GM21423 (cell line): ENCODE data around the gene MCMBP.
"Not testable (repeated sequence)": the region's sequence is repeated elsewhere in the genome, so short reads cannot be mapped to it uniquely, and the experiment has no call there.

Source experiments
- ATAC-seq: cut with Tn5 transposase; IDR thresholded peaks from one replicate; pipeline ENCODE4 v1.9.1; 2021; ENCODE audit warnings: mild to moderate bottlenecking, moderate library complexity; ENCODE audit not compliant: unreplicated experiment

The MCMBP gene, protein sequence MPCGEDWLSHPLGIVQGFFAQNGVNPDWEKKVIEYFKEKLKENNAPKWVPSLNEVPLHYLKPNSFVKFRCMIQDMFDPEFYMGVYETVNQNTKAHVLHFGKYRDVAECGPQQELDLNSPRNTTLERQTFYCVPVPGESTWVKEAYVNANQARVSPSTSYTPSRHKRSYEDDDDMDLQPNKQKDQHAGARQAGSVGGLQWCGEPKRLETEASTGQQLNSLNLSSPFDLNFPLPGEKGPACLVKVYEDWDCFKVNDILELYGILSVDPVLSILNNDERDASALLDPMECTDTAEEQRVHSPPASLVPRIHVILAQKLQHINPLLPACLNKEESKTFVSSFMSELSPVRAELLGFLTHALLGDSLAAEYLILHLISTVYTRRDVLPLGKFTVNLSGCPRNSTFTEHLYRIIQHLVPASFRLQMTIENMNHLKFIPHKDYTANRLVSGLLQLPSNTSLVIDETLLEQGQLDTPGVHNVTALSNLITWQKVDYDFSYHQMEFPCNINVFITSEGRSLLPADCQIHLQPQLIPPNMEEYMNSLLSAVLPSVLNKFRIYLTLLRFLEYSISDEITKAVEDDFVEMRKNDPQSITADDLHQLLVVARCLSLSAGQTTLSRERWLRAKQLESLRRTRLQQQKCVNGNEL

DNA sequence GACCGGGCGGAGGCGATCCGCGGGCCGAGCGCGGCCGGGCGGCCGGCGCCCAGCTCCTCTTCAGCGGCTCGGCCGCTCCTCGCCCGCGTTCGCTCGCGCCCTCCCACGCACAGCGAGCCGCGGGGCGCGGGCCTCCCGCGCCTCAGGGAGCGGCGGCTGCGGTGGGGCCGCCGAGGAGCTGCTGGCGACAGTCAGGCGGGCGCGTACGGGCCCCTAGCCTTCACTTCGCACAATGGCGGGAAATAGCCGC, at the start of gene MCMBP:
TSS of gene MCMBP (minus strand) at position 234 of the 250 bp plus-strand sequence. CDS start 259 bp downstream, outside the sequence.
- ATAC-seq = peak; percentile 25

DNA sequence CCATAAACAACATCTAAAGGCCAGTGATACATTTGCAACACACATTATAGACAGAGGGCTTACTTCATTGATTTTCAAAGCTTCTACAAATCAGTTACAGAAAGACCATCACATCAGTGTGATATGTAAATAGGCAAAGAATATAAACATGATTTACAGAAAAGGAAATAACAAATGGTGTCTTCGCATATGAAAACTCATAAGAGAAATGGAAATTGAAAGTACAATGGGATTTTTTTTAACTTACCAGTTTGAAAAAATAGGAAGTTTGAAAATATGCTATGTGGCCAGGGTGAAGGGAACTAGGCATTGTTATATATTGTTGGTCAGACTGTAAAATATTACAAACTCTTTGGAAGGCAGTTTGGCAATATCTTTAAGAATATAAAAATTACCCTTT, 47.2 kb upstream of the MCMBP start:
- peak; percentile 70 for ATAC-seq

DNA sequence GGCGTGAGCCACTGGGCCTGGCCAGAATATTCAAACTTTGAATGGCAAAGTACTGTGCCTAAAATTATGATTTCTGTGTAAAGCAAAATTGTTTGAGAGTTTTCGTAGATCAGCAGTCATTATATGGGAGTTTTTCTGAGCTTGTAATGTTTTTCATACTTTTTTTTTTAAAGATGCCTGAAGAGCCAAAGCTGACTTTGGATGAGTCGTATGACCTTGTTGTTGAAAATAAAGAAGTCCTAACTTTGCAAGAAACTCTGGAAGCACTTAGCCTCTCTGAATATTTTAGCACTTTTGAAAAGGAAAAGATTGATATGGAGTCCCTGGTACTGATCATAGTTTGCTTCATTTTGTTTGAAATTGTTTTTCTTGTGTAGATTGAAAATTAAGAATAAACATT, 46.6 kb upstream of the MCMBP start:
- ATAC-seq = no peak

DNA sequence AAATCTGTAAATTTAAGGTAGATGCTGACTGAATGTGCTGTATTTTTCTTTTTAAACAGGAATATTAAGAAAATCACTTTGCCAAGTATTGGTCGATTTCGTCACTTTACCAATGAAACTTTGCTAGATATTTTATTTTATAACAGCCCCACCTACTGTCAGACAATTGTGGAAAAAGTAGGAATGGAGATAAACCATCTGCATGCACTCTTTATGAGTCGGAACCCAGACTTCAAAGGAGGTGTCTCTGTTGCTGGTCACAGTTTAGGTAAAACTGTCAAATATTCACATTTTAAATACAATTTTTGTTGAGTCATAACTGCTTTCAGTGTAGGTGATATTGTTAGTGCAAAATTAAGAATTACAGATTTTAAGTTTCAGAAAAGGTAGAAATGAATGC, 45.1 kb upstream of the MCMBP start:
- ATAC-seq = no peak

DNA sequence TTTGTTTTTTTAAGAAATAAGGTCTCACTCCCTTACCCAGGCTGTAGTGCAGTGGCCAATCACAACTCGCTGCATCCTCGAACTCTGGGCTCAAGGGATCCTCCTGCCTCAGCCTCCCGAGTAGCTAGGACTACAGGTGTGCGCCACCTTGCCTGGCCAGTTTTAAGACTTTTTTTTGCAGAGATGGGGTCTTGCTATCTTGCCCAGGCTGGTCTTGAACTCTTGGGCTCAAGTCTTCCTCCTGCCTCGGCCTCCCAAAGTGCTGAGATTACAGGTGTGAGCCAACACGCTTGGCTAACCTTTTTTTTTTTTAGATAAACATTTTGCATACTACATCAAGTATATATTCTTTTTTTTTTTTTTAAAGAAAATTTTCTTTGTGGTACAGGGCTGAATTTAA, 38.0 kb upstream of the MCMBP start:
- no peak for ATAC-seq

DNA sequence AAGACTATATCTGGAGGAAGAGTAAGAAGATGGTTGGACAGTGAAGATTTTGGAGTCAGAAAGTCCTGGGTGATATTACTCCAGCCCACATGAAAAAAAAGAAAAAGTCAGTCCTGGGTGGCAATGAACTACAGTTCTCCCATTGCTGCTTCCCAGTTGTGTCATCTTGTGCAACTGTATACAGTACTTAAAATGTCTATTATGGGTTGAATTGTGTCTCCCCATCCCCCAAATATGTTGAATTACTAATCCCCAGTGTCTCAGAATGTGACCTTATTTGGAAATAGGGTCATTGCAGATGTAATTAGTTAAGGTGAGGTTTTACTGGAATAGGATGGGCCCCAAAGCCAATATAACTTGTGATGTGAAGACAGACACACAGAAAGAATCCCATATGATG, 35.5 kb upstream of the MCMBP start:
- ATAC-seq = no peak

DNA sequence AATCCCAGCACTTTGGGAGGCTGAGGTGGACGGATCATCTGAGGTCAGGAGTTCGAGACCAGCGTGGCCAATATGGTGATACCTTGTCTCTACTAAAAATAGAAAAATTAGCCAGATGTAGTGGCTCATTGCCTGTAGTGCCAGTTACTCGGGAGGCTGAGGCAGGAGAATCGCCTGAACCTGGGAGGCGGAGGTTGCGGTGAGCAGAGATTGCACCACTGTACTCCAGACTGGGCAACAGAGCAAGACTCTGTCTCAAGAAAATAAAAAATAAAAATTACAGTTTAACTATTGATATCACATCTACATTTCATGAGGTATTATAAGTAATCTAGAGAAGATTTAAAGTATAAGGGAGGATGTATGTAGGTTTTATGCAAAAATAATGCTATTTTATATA, 35.1 kb upstream of the MCMBP start:
- ATAC-seq = not testable (repeated sequence)

DNA sequence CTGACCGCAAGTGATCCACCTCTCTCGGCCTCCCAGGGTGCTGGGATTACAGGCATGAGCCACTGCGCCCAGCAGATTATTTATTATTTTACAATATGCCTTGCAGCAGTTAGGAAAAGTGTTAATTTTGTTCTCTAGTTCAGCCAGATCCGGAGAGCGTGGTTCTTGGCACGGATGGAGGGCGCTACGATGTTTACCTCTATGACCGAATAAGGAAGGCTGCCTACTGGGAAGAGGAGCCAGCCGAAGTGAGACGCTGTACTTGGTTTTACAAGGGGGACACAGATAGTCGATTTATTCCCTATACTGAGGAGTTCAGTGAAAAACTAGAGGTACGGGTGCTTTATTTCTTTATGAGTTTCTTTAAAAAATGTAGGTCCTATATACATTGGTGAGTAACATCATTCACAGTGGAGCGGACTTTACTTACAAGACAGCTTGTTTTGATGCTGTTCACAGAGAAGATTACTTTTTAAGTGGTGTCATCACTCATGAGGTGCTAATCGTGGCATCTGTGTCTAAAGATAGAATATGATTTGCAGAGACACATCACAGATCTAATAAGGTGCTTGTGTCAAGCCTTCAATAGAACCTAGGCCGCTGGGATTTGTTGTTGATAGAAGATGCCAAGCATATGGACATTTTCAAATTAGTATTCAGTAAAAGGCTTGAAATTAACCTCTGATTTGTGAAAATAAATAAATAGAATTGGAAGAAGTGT, 31.5 kb upstream of the MCMBP start:
- ATAC-seq = no peak

DNA sequence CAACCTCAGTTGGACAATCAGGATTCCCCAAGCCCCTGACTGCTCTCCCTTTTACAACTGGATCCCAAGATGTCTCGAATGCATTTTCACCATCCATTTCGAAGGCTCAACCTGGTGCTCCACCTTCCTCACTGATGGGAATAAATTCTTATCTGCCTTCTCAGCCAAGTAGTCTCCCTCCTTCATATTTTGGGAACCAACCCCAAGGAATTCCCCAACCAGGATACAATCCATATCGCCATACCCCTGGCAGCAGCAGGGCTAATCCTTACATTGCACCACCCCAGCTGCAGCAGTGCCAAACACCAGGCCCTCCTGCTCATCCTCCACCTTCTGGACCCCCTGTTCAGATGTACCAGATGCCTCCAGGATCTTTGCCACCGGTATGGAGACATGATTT, 25.9 kb upstream of the MCMBP start:
- ATAC-seq = no peak

DNA sequence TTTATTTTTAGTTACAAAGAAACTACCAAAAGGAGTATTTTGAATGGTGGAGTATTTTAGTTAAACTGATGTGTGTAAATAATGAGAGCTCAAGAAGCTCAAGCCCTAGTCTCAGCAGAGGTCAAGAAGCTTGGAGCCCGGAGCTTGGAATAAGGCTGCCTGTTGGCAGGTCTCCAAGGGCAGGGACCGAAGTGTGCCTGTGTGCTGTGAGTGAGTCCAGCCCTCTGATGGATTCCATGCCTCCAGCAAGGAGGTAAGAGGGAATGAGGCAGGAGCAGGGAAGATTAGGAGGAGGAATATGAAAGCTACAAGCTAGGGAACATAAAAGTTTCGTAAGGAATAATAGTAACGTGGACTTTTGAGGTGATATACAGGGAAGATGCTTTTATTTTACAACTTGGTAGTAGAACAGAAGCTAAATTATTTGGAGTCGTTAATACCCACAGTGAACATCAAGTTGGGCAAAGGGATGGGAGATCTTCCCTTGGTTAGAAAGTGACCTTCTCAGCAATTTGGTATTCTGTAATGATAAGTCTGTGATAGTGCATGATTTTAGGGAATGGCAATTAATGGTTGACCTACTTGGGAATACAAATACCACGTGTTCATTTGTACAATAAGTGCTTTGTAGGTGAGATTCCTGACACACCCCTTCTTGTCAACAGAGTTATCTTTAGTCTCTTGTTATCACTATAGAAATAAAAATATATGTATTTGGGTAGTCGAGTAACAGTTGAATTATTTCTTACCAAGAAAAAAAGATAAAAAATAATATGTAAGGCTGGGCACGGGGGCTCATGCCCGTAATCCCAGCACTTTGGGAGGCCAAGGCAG, 24.5 kb upstream of the MCMBP start:
- ATAC-seq = no peak

DNA sequence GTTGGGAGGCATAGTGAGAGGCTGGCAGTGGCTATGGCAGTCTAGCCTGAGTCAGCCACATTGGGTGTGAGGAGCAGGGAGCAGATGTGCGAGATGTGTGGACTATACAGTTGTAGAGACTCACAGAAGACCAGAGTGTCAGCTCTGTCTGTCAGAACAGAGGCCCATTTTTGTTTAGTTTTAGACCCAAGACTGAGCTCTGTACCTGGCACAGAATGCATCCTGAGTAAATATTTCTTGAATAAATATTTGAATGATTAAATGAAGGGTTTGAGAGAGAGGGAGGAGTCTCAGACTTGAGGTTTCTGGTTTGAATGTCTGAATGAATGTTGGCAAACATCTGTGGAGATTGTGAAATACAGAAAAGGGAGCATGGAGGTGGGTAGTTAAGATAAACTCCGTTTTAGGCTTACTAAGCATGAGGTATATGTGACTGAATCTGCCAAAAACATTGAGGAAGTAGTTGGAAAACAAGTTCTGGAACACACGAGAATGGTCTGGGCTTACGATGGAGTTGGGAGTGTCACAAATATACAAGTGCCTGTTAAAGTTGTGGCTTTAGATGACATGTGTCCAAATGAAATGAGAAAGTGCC, 23.5 kb upstream of the MCMBP start:
- no peak for ATAC-seq

DNA sequence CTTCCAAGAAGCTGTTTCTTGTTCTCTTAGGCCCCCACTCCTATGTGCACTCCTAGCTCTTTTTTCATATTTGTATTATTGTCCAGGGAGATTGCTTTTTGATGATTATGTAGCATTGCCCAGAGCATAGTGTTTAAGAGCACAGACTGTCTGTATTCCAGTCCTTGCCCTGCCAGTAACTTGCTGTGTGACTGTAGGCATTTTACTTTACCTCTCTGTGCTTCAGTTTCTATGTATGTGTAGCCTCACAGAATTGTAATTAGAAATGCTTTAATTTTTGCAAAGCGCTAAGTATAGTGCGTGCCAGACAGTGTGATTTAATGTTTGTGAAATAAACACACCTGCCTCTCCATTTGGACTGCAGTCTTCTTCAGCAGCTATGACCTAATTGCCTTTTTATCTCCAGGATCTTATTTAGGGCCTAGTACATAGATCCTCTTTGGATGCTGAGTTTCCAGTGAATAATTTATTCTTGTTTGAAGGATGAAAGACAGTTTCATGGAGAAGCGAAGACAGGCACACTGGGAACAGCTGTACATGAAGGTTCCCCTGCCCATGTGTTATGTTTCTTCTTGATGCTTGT, 21.3 kb upstream of the MCMBP start:
- no peak for ATAC-seq

DNA sequence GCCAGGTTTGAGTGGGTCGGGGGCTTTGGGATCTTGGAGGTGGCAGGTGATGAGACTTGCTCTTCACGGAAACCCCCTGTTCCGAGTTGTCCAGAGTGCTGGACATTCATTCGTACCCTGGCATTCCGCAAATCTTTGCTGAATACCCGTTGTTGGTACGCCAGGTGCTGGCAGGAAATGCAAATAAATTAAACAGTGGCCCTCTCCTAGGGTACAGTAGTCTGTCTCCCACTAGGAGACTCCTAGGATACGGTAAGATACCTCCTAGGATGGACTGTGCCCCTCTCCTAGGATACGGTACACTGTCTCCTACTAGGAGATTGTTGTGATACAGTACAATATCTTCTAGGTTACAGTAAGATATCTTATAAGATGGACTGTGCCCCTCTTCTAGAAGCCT, 20.4 kb upstream of the MCMBP start:
- no peak for ATAC-seq

DNA sequence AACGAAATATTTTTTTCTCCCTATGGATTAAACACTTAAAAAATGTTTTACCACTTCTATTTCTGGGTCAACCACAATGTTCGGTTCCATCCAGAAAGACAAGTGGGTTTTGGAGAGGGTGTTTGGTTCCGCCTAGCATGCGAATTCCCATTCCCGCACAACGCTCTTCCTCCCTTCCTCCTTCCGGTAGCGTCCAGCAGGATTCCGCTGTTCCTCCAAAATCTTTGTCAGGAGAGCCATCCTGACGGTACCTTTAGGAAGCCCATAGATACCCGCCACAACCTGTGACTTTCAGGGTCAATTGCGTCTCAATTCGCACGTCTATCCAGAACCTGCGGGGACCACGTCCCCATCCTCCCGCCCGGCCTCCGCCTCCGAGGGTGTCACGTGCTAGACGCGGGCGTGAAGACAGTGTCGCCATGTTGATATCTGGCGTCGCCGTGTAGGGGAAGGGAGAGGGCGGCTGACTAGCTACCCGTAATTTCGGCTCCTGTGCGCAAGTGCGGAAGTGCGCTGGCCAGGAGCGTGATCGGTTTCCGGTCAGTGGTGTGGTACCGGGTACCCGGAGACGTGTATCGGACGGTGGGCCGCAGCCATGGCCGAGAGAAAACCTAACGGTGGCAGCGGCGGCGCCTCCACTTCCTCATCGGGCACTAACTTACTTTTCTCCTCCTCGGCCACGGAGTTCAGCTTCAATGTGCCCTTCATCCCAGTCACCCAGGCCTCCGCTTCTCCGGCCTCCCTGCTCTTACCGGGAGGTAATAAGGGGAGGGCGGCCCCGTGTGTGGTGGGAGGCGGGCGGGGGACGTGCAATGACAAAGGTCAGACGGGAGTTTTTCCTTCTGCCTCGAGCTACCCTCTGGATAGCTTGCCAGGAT, 19.8 kb upstream of the MCMBP start, which contains the start of gene SEC23IP:
TSS of gene SEC23IP (plus strand) at position 543 of the 878 bp plus-strand sequence. CDS start at position 596, 53 bp downstream.
- ATAC-seq = peak; percentile 99

DNA sequence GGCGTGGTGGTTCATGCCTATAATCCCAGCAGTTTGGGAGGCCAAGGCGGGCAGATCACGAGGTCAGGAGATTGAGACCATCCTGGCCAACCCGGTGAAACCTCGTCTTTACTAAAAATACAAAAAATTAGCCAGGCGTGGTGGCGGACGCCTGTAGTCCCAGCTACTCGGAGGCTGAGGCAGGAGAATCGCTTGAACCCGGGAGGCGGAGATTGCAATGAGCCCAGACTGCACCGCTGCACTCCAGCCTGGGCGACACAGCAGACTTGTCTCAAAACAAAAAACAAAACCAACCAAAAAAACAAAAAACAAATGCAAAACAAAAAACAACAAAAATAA, 19.2 kb upstream of the MCMBP start:
- not testable (repeated sequence) for ATAC-seq

DNA sequence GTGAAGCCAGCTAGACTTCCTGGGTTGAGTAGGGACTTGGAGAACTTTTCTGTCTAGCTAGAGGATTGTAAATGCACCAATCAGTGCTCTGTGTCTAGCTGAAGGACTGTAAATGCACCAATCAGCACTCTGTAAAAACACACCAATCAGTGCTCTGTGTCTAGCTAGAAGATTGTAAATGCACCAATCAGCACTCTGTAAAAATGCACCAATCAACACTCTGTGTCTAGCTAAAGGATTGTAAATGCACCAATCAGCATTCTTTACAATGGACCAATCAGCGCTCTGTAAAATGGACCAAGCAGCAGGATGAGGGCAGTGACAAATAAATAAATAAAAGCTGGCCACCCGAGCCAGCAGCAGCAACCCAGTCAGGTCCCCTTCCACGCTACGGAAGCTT, 17.7 kb upstream of the MCMBP start:
- not testable (repeated sequence) for ATAC-seq

DNA sequence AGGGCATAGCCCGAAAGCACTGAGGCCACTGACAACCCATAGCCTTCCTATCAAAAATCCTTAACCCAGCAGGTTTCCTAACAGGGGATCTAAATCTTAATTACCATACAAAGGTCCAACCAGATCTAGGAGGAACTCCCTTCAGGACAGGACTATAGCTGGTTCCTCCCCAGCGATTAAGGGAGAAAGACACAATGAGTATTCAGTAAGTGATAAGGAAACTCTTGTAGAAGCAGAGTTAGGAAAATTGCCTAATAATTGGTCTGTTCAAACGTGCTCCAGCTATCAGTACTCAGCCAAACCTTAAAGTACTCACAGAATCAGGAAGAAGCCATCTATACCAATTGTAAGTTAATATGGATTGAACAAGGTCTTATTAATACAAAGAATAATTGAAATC, 16.6 kb upstream of the MCMBP start:
- not testable (repeated sequence) for ATAC-seq

DNA sequence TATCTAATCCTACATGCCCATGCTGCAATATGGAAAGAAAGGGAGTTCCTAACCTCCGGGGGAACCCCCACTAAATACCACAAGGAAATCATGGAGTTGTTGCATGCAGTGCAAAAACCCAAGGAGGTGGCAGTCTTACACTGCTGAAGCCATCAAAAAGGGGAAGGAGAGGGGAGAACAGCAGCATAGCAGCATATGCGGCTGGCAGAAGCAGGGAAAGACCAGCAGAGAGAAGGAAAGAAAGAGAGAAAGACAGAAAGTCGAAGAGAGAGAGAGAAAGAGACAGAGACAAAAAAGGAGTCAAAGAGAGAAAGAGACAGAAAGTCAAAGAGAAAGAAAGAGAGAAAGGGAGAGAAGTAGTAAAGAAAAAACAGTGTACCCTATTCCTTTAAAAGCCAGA, 16.1 kb upstream of the MCMBP start:
- not testable (repeated sequence) for ATAC-seq

DNA sequence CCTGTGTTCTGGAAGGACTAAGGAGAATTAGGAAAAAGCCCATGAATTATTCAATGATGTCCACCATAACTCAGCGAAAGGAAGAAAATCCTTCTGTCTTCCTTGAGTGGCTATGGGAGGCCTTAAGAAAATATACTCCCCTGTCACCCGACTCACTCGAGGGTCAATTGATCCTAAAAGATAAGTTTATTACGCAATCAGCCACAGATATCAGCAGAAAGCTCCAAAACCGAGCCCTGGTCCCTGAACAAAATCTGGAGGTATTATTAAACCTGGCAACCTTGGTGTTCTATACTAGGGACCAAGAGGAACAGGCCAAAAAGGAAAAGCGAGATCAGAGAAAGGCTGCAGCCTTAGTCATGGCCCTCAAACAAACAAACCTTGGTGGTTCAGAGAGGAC, 13.4 kb upstream of the MCMBP start:
- not testable (repeated sequence) for ATAC-seq
